ENCODE measurements around the gene PITPNB.

PITPNB gene

GRCh38 chr22:27903805-27904473 is 15.1 kb downstream of the PITPNB start:
- Histone ChIP-seq H3K27ac (no peak overlapping the region), H3K36me3 (ENCODE audit: control insufficient read depth, insufficient read depth, low read length) (no peaks in the 10 kb centered on the region), H3K4me1 (no peaks in the 10 kb centered on the region), H3K4me2 (ENCODE audit: low read length) (no peak overlapping the region), H2AFZ (no peak overlapping the region), H3K9ac (no peak overlapping the region), H3K79me2 (peaks cover 2% of the 10 kb centered on the region), H3K27me3 (ENCODE audit: control insufficient read depth, insufficient read depth, low read length) (no peaks in the 10 kb centered on the region), H3K9me3 (ENCODE audit: control insufficient read depth, low read length) (no peaks in the 10 kb centered on the region), H3K4me3 (ENCODE audit: low read depth, low read length) (no peak overlapping the region)
- TF ChIP-seq, protein P1, sequence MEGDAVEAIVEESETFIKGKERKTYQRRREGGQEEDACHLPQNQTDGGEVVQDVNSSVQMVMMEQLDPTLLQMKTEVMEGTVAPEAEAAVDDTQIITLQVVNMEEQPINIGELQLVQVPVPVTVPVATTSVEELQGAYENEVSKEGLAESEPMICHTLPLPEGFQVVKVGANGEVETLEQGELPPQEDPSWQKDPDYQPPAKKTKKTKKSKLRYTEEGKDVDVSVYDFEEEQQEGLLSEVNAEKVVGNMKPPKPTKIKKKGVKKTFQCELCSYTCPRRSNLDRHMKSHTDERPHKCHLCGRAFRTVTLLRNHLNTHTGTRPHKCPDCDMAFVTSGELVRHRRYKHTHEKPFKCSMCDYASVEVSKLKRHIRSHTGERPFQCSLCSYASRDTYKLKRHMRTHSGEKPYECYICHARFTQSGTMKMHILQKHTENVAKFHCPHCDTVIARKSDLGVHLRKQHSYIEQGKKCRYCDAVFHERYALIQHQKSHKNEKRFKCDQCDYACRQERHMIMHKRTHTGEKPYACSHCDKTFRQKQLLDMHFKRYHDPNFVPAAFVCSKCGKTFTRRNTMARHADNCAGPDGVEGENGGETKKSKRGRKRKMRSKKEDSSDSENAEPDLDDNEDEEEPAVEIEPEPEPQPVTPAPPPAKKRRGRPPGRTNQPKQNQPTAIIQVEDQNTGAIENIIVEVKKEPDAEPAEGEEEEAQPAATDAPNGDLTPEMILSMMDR (IDR thresholded peaks at IDR 0.05), result no peak

GRCh38 chr22:27900153-27900552 is 18.9 kb downstream of the PITPNB start:
- no peak overlapping the region for H3K27ac ChIP-seq
- no peaks in the 10 kb centered on the region for H3K9me3 ChIP-seq (ENCODE audit: control insufficient read depth, low read length)
- no peak overlapping the region for H3K4me3 ChIP-seq (ENCODE audit: low read depth, low read length)
- H3K9ac ChIP-seq, result no peak overlapping the region
- H3K79me2 ChIP-seq, result no peaks in the 10 kb centered on the region
- no peaks in the 10 kb centered on the region for H3K36me3 ChIP-seq (ENCODE audit: control insufficient read depth, insufficient read depth, low read length)
- H3K27me3 ChIP-seq (ENCODE audit: control insufficient read depth, insufficient read depth, low read length), result no peaks in the 10 kb centered on the region
- no peaks in the 10 kb centered on the region for H3K4me1 ChIP-seq
- TF ChIP-seq, protein P1 (IDR thresholded peaks at IDR 0.05), result no peak
- H2AFZ ChIP-seq, result no peak overlapping the region
- no peak overlapping the region for H3K4me2 ChIP-seq (ENCODE audit: low read length)

DNA sequence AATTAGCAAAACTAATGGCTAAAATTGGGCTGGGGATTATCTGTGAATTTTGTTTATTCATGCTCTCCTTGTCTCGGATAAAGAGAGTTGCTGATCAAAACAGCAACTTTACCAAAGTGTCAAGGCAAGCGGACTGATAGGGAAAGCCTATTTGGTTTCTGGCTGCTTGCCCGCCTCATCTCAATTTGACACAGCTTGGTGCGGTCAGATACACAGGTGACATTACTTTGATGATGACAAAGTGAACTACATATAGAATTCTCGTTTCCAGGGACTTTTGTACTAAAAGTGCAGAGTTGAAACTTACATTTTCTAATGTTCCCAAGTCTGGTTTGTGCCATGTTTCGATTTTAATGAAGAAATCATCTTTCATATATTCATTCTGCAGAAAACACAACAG is 22.8 kb downstream of the PITPNB start:
- Histone ChIP-seq H2AFZ (no peak overlapping the region), H3K79me2 (no peaks in the 10 kb centered on the region), H3K4me2 (ENCODE audit: low read length) (no peak overlapping the region), H3K4me3 (ENCODE audit: low read depth, low read length) (no peak overlapping the region), H3K27ac (no peak overlapping the region), H3K9me3 (ENCODE audit: control insufficient read depth, low read length) (no peaks in the 10 kb centered on the region), H3K4me1 (no peaks in the 10 kb centered on the region), H3K36me3 (ENCODE audit: control insufficient read depth, insufficient read depth, low read length) (no peaks in the 10 kb centered on the region), H3K27me3 (ENCODE audit: control insufficient read depth, insufficient read depth, low read length) (no peaks in the 10 kb centered on the region), H3K9ac (no peak overlapping the region)
- TF ChIP-seq, protein P1 (IDR thresholded peaks at IDR 0.05), result no peak

GRCh38 chr22:27895600-27895999 is 23.5 kb downstream of the PITPNB start:
- Histone ChIP-seq H3K4me3 (ENCODE audit: low read depth, low read length) (no peak overlapping the region), H3K4me2 (ENCODE audit: low read length) (no peak overlapping the region), H2AFZ (no peak overlapping the region), H3K27ac (no peak overlapping the region), H3K9me3 (ENCODE audit: control insufficient read depth, low read length) (no peaks in the 10 kb centered on the region), H3K4me1 (no peaks in the 10 kb centered on the region), H3K27me3 (ENCODE audit: control insufficient read depth, insufficient read depth, low read length) (no peaks in the 10 kb centered on the region), H3K9ac (no peak overlapping the region), H3K36me3 (ENCODE audit: control insufficient read depth, insufficient read depth, low read length) (no peaks in the 10 kb centered on the region), H3K79me2 (no peaks in the 10 kb centered on the region)
- TF ChIP-seq, protein P1 (IDR thresholded peaks at IDR 0.05), result no peak

- Histone ChIP-seq H3K79me2 (no peaks in the 10 kb centered on the region), H3K27ac (no peak overlapping the region), H3K9me3 (ENCODE audit: control insufficient read depth, low read length) (no peaks in the 10 kb centered on the region), H3K4me3 (ENCODE audit: low read depth, low read length) (no peak overlapping the region), H2AFZ (no peak overlapping the region), H3K27me3 (ENCODE audit: control insufficient read depth, insufficient read depth, low read length) (no peaks in the 10 kb centered on the region), H3K36me3 (ENCODE audit: control insufficient read depth, insufficient read depth, low read length) (no peaks in the 10 kb centered on the region), H3K9ac (no peak overlapping the region), H3K4me2 (ENCODE audit: low read length) (no peak overlapping the region), H3K4me1 (no peaks in the 10 kb centered on the region)
- TF ChIP-seq, protein P1 (IDR thresholded peaks at IDR 0.05), result no peak
Observed at GRCh38 chr22:27892811-27893210, 26.2 kb downstream of the PITPNB start.
